Right ventricle myocardium inferior (tissue), 1 donor: ENCODE data around the gene ZNF311. TPM values are rescaled to one million over a fixed set of nuclear protein-coding genes. Genes with fewer than 3 reads are reported as not detected.
A peak's percentile ranks its signal among the peaks of the same experiment; 100 is the strongest.

Source experiments
- ATAC-seq: fragments of 200-7000 bp; cut with Tn5 transposase; one replicate; pipeline ENCODE4 v1.9.1; 2020; ENCODE audit warnings: mild to moderate bottlenecking, moderate library complexity
- DNase-seq: peaks from one replicate; pipeline ENCODE4 v3.0.0; 2021; ENCODE audit errors: missing footprints
- intact Hi-C: fragments of 100-400 bp; cut with DNase I; formaldehyde crosslinking; loops from one replicate; pipeline ENCODE4 v1.11.0; 2022
- long read RNA-seq: library from polyadenylated mRNA; unstranded; transcript quantifications from one replicate; pipeline ENCODE4 v2.0.0, GENCODE V29; 2021
- total RNA-seq: library from RNA; stranded (reverse); fragmentation: NEBNext Ultra II Directional; extraction: Animal tissue kit (Norgen Biotek cat#: 25700); gene quantifications from one replicate; pipeline ENCODE4 v1.2.1, GENCODE V29; 2021
- donor health status: DM: no; HTN: yes; CAD: no; lungs with severe emphysema.

ZNF311 gene
- 0.35 TPM for total RNA-seq
- long read RNA-seq: 0 reads

GRCh38 chr6:29005183-29005885, at the start of gene ZNF311:
TSS of gene ZNF311 (minus strand) at chr6:29005315. CDS start at chr6:29003954, 1,361 bp downstream.
- ATAC-seq (peak; percentile 95), DNase-seq (peak; percentile 77)
- intact Hi-C loops: no loop called here

- ATAC-seq (no peak), DNase-seq (no peak)
- intact Hi-C loops: no loop called here
These were observed 46.6 kb upstream of the ZNF311 start for GRCh38 chr6:29051680-29052079.

GRCh38 chr6:29045075-29045474, 40.0 kb upstream of the ZNF311 start, which contains the start of gene OR2W1:
TSS of gene OR2W1 (minus strand) at chr6:29045175. CDS start at chr6:29045175, 0 bp downstream.
- intact Hi-C loops: no loop called here
- ATAC-seq (no peak), DNase-seq (no peak)

GRCh38 chr6:29035951-29036350, 30.8 kb upstream of the ZNF311 start:
- peak; percentile 37 for DNase-seq
- intact Hi-C loops: no loop called here
- ATAC-seq: no peak

- ATAC-seq (no peak), DNase-seq (no peak)
- intact Hi-C loops: loop anchor here (10.0 kb wide), 1 partner anchor 556 kb away; the partner anchor contains the start of gene OR2H2
These were observed 23.7 kb upstream of the ZNF311 start for GRCh38 chr6:29028821-29029220.

DNA sequence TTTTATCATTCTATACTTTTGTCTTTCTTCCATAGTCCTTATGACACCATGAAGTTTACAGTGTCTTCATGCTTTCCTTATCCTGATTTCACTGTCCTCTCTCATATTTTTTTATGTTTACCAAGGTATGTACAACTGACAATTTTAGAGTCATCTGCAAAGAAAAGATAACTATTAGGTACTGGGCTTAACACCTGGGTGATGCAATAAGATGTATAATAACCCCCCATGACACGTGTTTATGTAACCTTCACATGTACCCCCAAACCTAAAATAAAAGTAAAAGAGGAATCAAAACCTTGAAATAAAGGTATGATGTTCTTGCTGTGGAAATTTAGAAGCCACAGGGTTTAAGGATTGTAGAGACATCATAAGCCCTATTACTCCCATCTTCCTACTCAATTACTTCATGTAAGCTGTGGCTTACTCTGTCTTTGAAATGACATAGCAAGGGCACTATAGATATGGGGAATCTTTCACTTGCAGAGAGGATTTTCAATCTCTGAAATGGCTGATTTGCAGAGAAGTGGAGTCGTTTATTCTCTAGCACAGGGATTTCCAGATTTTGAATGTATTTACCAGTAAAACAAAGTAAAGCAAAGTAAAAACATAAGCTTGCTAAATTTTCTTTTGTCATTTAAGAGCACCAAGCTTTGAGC, 20.9 kb upstream of the ZNF311 start:
- ATAC-seq (no peak), DNase-seq (no peak)
- intact Hi-C loops: loop anchor here (10.0 kb wide), 1 partner anchor 559 kb away; the partner anchor contains the start of gene OR2H2

GRCh38 chr6:29021434-29021833, 16.3 kb upstream of the ZNF311 start:
- DNase-seq (no peak), ATAC-seq (no peak)
- intact Hi-C loops: loop anchor here (10.0 kb wide), 1 partner anchor 563 kb away; the partner anchor contains the start of gene OR2H2

DNA sequence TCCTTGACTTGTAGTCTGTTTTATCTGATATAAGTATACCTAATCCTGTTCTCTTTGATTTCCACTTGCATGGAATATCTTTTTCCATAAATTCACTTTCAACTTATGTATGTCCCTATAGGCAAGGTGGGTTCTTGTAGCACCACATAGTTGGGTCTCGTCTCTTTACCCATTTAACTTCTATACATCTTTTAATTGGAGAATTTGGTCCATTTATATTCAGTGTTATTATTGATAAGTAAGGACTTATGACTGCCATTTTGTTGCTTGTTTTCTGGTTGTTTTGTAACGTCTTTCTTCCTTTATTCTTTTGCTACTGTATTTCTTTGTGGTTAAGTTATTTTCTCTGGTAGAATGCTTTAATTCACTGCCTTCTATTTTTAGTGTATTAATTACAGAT, 14.5 kb upstream of the ZNF311 start:
- intact Hi-C loops: loop anchor here (10.0 kb wide), 1 partner anchor 565 kb away; the partner anchor contains the start of gene OR2H2
- no peak for ATAC-seq

DNA sequence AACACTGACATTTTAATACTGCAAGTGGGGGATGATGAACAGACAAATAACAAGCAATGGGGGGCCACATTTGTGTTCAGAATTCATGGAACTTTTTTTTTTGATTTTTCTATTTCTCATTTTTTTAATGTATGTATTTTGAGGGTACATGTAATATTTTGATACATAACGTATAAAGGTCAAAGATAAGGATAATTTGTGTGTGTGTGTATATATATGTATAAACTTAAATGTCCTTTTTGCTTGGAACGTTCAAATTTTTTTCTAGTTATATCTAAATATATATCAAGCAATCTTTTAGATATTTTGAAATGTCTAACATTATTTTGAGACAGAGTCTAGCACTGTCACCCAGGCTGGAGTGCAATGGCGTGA, 12.3 kb upstream of the ZNF311 start:
- no peak for DNase-seq
- ATAC-seq: no peak
- intact Hi-C loops: loop anchor here (2.0 kb wide), 2 partner anchors 179 to 333 kb away; no protein-coding TSS in a partner anchor

More for the DNA sequence above, 14.5 kb upstream of the ZNF311 start:
- no peak for DNase-seq

- DNase-seq (peak; percentile 85), ATAC-seq (peak; percentile 91)
- intact Hi-C loops: loop anchor here (2.0 kb wide), 2 partner anchors 178 to 332 kb away; no protein-coding TSS in a partner anchor
These were observed 11.7 kb upstream of the ZNF311 start for GRCh38 chr6:29016559-29017427.

GRCh38 chr6:29014729-29015608, 9.9 kb upstream of the ZNF311 start:
- ATAC-seq: no peak
- intact Hi-C loops: no loop called here

GRCh38 chr6:29011276-29011734, 6.2 kb upstream of the ZNF311 start:
- no peak for ATAC-seq
- intact Hi-C loops: no loop called here
- DNase-seq: no peak

More at GRCh38 chr6:29014729-29015608, 9.9 kb upstream of the ZNF311 start:
- no peak for DNase-seq

DNA sequence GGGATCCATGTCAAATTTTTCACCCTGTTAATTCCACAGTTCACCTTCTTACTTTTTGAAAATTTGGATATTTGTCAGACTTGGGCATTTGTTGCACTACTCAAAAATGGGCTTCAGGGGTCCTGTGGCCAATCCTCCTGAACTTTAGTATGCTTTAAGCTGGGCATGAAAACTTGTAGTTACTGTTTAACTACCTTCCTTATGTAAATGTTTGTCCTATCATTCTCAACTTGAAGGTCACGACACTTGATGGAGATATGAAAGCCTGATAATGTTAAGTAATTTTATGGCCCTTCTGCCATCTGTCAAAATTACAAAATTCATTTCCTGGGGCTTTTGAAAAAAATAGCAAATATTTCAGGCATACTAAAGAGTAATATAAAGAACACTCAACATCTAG, 4.2 kb upstream of the ZNF311 start:
- no peak for DNase-seq
- intact Hi-C loops: no loop called here
- no peak for ATAC-seq

DNA sequence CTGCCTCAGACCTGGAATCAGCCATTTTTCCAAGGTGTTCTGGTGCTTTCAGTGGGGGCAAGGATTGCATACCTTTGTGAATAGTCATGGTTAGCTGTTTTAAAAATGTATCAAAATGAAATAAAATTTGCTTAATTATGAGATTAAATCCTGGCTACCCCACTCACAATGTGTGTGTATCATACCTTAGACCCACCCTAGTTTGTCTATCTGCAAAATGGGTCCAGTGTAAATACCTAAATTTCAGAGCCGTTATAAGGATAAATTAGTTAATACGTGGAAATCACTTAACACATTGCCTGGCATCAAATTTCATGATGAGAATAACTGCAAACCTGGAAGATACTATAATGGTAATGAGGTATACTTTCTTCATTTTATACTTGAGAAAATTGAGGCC, 3.0 kb upstream of the ZNF311 start:
- ATAC-seq: no peak
- no peak for DNase-seq
- intact Hi-C loops: no loop called here

GRCh38 chr6:28996844-28997510, 8.1 kb downstream of the ZNF311 start:
- intact Hi-C loops: no loop called here
- no peak for ATAC-seq
- no peak for DNase-seq

- intact Hi-C loops: no loop called here
- ATAC-seq (no peak), DNase-seq (no peak)
These were observed 9.9 kb downstream of the ZNF311 start for GRCh38 chr6:28995093-28995650.
